Glutamatergic neuron (in vitro differentiated cells): ENCODE data around the gene RASSF5. TPM values are rescaled to one million over a fixed set of nuclear protein-coding genes. Genes with fewer than 3 reads are reported as not detected.

Source experiments
- DNase-seq: peaks from one replicate; pipeline ENCODE4 v3.0.0; 2022
- H3K27ac Mint-ChIP-seq: one replicate; pipeline ENCODE4 v1.8.0; 2020; ENCODE audit warnings: mild to moderate bottlenecking, mixed read lengths, inconsistent platforms; ENCODE audit not compliant: unreplicated experiment
- H3K27me3 Mint-ChIP-seq: one replicate; pipeline ENCODE4 v1.8.0; 2020; ENCODE audit warnings: mild to moderate bottlenecking, moderate library complexity, mixed read lengths, inconsistent platforms; ENCODE audit not compliant: unreplicated experiment
- H3K36me3 Mint-ChIP-seq: one replicate; pipeline ENCODE4 v1.8.0; 2020; ENCODE audit warnings: mild to moderate bottlenecking, mixed read lengths, inconsistent platforms; ENCODE audit not compliant: unreplicated experiment
- H3K4me1 Mint-ChIP-seq: one replicate; pipeline ENCODE4 v1.8.0; 2020; ENCODE audit warnings: mild to moderate bottlenecking, low read depth, mixed read lengths, inconsistent platforms; ENCODE audit not compliant: unreplicated experiment
- H3K4me3 Mint-ChIP-seq: one replicate; pipeline ENCODE4 v1.8.0; 2020; ENCODE audit warnings: mild to moderate bottlenecking, mixed read lengths, inconsistent platforms; ENCODE audit not compliant: unreplicated experiment
- H3K9me3 Mint-ChIP-seq: one replicate; pipeline ENCODE4 v1.8.0; 2020; ENCODE audit warnings: mild to moderate bottlenecking, moderate library complexity, mixed read lengths, inconsistent platforms; ENCODE audit not compliant: unreplicated experiment
- CTCF ChIP-seq: fragments of 200-600 bp; sonication (generic); IDR thresholded peaks from one replicate; pipeline ENCODE4 v1.5.0; 2021; ENCODE audit not compliant: partially characterized antibody, unreplicated experiment
- microRNA-seq: library from miRNA; unstranded; fragments of <30 nt; microRNA quantifications from one replicate; pipeline ENCODE4, GENCODE V29; 2020; ENCODE audit not compliant: unreplicated experiment
- total RNA-seq: library from RNA; stranded (reverse); fragmentation: NEBNext Ultra II Directional; extraction: Animal tissue kit (Norgen Biotek cat#: 25700); gene quantifications from one replicate; pipeline ENCODE4 v1.2.1, GENCODE V29; 2021; ENCODE audit not compliant: unreplicated experiment

The RASSF5 gene
- total RNA-seq, 1 donor from 2014 or later, result 2.7 TPM

GRCh38 chr1:206635978-206636345, 128.6 kb downstream of the RASSF5 start:
- H3K4me1 Mint-ChIP-seq, result peaks cover 8% of the 10 kb centered on the region
- no peak for TF ChIP-seq CTCF
- H3K9me3 Mint-ChIP-seq, result peaks cover 3% of the 10 kb centered on the region
- peaks cover 8% of the 10 kb centered on the region for H3K27me3 Mint-ChIP-seq
- no peaks in the 10 kb centered on the region for H3K36me3 Mint-ChIP-seq
- H3K27ac Mint-ChIP-seq, result no peak overlapping the region
- H3K4me3 Mint-ChIP-seq, result peak overlapping the region; percentile 87
- DNase-seq, result no peak

DNA sequence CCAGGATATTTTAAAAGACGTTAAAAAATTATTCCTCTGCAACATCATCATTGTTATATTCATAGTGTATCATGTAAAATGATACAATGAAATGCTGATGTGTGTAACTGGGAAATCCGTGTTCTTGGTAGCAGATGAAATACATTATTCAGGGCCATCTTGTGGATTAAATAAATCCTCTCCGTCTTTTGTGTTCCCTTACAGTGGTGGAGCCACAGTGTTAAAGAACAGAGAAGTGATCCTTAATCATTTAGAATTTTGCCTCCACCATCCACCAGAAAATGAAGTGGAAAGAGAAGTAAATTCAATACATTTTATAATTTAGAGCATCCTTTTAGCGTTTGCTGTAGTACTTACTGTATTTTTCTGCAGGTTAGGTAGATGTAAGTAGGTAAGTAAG, 129.3 kb downstream of the RASSF5 start:
- peaks cover 2% of the 10 kb centered on the region for H3K9me3 Mint-ChIP-seq
- H3K36me3 Mint-ChIP-seq, result no peaks in the 10 kb centered on the region
- H3K27me3 Mint-ChIP-seq, result peaks cover 8% of the 10 kb centered on the region
- H3K27ac Mint-ChIP-seq, result no peak overlapping the region
- H3K4me3 Mint-ChIP-seq, result no peak overlapping the region
- no peak for DNase-seq
- H3K4me1 Mint-ChIP-seq, result peaks cover 8% of the 10 kb centered on the region
- no peak for TF ChIP-seq CTCF

DNA sequence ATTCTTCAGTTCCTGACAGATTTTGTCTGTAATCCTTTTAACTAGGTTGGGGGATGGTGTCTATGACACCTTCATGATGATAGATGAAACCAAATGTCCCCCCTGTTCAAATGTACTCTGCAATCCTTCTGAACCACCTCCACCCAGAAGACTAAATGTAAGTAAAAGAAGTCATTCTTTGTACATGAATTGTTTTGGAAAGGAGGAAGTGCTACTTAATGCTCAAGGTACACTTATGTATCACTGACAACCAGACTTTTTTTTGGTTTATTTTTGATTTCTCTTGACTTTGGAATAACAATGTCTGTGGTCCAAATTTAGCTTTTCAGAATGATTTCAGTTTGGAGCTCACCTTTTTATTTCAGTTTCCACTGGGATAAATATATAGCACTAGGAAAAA, 130.3 kb downstream of the RASSF5 start:
- Mint-ChIP-seq H3K27me3 (peaks cover 8% of the 10 kb centered on the region), H3K9me3 (peaks cover 2% of the 10 kb centered on the region), H3K4me1 (peaks cover 8% of the 10 kb centered on the region), H3K4me3 (no peak overlapping the region), H3K27ac (no peak overlapping the region), H3K36me3 (no peaks in the 10 kb centered on the region)
- DNase-seq, result no peak
- no peak for TF ChIP-seq CTCF

Small RNA genes within 50 kb of the gene (microRNA-seq; reads per million reads assigned to microRNA genes)
- gene MIR6769B, result not detected

Other genes starting within 250 kb of the RASSF5 start
- gene IKBKE, start 37.1 kb upstream of the RASSF5 start, total RNA-seq, result 0.20 TPM
- 19.5 TPM for gene EIF2D, start 104.9 kb downstream of the RASSF5 start, total RNA-seq
- 1.3 TPM for gene DYRK3, start 128.0 kb downstream of the RASSF5 start, total RNA-seq
- gene MAPKAPK2, start 177.4 kb downstream of the RASSF5 start, total RNA-seq, result 93.8 TPM